ENCODE measurements around the gene WDR26.

DNA sequence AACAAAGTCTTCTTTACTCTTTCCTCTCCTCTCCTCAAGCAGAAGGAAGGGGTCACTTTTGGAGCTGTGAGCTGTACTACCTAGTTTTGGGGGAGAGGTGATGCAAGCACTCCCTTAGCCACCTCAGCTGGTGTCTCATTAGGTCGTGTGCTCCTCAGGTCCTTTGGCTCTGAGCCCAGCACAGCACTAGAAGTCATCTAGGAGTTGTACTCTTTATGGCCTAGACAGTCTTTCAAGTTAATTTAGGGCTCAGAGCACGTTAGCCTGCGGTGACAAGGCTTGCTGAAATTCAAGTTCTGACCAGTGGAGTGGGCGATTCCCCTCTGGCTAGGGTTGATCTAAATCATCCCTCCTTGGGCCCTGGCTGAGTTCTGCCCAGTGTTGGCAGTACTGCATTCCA, 48.0 kb upstream of the WDR26 start:
- no peak for TF ChIP-seq CEBPB (IDR thresholded peaks at IDR 0.05)
- TF ChIP-seq, protein P1, sequence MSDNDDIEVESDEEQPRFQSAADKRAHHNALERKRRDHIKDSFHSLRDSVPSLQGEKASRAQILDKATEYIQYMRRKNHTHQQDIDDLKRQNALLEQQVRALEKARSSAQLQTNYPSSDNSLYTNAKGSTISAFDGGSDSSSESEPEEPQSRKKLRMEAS (IDR thresholded peaks at IDR 0.05): no peak
- TF ChIP-seq, protein P2, sequence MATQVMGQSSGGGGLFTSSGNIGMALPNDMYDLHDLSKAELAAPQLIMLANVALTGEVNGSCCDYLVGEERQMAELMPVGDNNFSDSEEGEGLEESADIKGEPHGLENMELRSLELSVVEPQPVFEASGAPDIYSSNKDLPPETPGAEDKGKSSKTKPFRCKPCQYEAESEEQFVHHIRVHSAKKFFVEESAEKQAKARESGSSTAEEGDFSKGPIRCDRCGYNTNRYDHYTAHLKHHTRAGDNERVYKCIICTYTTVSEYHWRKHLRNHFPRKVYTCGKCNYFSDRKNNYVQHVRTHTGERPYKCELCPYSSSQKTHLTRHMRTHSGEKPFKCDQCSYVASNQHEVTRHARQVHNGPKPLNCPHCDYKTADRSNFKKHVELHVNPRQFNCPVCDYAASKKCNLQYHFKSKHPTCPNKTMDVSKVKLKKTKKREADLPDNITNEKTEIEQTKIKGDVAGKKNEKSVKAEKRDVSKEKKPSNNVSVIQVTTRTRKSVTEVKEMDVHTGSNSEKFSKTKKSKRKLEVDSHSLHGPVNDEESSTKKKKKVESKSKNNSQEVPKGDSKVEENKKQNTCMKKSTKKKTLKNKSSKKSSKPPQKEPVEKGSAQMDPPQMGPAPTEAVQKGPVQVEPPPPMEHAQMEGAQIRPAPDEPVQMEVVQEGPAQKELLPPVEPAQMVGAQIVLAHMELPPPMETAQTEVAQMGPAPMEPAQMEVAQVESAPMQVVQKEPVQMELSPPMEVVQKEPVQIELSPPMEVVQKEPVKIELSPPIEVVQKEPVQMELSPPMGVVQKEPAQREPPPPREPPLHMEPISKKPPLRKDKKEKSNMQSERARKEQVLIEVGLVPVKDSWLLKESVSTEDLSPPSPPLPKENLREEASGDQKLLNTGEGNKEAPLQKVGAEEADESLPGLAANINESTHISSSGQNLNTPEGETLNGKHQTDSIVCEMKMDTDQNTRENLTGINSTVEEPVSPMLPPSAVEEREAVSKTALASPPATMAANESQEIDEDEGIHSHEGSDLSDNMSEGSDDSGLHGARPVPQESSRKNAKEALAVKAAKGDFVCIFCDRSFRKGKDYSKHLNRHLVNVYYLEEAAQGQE (IDR thresholded peaks at IDR 0.05; ENCODE audit: low read depth): no peak
- TF ChIP-seq YY1 (IDR thresholded peaks at IDR 0.05; ENCODE audit: low read depth): no peak
- TF ChIP-seq TAF1 (IDR thresholded peaks at IDR 0.05; ENCODE audit: low read depth): no peak
- no peak for TF ChIP-seq TEAD4 (IDR thresholded peaks at IDR 0.05)
- TF ChIP-seq RAD21 (IDR thresholded peaks at IDR 0.05; ENCODE audit: low read depth): no peak
- no peak for TF ChIP-seq FOXM1 (IDR thresholded peaks at IDR 0.05; ENCODE audit: borderline replicate concordance, low read depth)
- TF ChIP-seq NFIC (IDR thresholded peaks at IDR 0.05): no peak
- no peak for TF ChIP-seq TCF12 (IDR thresholded peaks at IDR 0.05; ENCODE audit: low read depth)
- TF ChIP-seq, protein P3, sequence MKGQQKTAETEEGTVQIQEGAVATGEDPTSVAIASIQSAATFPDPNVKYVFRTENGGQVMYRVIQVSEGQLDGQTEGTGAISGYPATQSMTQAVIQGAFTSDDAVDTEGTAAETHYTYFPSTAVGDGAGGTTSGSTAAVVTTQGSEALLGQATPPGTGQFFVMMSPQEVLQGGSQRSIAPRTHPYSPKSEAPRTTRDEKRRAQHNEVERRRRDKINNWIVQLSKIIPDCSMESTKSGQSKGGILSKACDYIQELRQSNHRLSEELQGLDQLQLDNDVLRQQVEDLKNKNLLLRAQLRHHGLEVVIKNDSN (IDR thresholded peaks at IDR 0.05): no peak
- TF ChIP-seq EGR1 (IDR thresholded peaks at IDR 0.05): no peak
- no peak for TF ChIP-seq CREB1 (IDR thresholded peaks at IDR 0.05; ENCODE audit: low read depth)
